HG02759 (cell line): ENCODE measurements around the gene USP3.

Experiments
- ATAC-seq: cut with Tn5 transposase; IDR thresholded peaks from one replicate; pipeline ENCODE4 v1.9.1; 2021; ENCODE audit warnings: mild to moderate bottlenecking, moderate library complexity; ENCODE audit not compliant: unreplicated experiment

The USP3 gene

GRCh38 chr15:63582718-63583426, 78.5 kb downstream of the USP3 start:
- ATAC-seq = no peak

GRCh38 chr15:63586790-63587189, 82.4 kb downstream of the USP3 start:
- ATAC-seq = no peak

GRCh38 chr15:63587527-63587926, 83.1 kb downstream of the USP3 start:
- no peak for ATAC-seq

GRCh38 chr15:63588826-63589225, 84.4 kb downstream of the USP3 start:
- ATAC-seq = no peak

- ATAC-seq = no peak
These were observed 89.6 kb downstream of the USP3 start for GRCh38 chr15:63593705-63594671.

- ATAC-seq = no peak
These were observed 90.7 kb downstream of the USP3 start for GRCh38 chr15:63595065-63595464.

- ATAC-seq = no peak
These were observed 91.3 kb downstream of the USP3 start for GRCh38 chr15:63595688-63596087.

GRCh38 chr15:63596676-63597037, 92.3 kb downstream of the USP3 start:
- no peak for ATAC-seq

GRCh38 chr15:63597038-63597790, 92.8 kb downstream of the USP3 start, which contains the start of gene FBXL22:
Gene FBXL22 (plus strand): TSS chr15:63597387. CDS start chr15:63597393, 6 bp downstream.
- no peak for ATAC-seq

- no peak for ATAC-seq
These were observed 93.4 kb downstream of the USP3 start for GRCh38 chr15:63597821-63598220.

GRCh38 chr15:63598473-63599400, 94.3 kb downstream of the USP3 start:
- no peak for ATAC-seq

GRCh38 chr15:63599401-63600000, 95.1 kb downstream of the USP3 start:
- ATAC-seq = no peak

GRCh38 chr15:63600001-63600615, 95.7 kb downstream of the USP3 start:
- ATAC-seq = no peak

- peak; percentile 78 for ATAC-seq
These were observed 96.2 kb downstream of the USP3 start for GRCh38 chr15:63600616-63601025.

GRCh38 chr15:63601026-63601703, 96.8 kb downstream of the USP3 start:
- peak; percentile 14 for ATAC-seq

- no peak for ATAC-seq
These were observed 97.4 kb downstream of the USP3 start for GRCh38 chr15:63601704-63602185.

GRCh38 chr15:63602595-63602994, 98.2 kb downstream of the USP3 start:
- ATAC-seq = no peak

GRCh38 chr15:63603516-63603915, 99.1 kb downstream of the USP3 start:
- no peak for ATAC-seq

GRCh38 chr15:63604281-63604680, 99.9 kb downstream of the USP3 start:
- ATAC-seq = no peak
